GM21737 (cell line): ENCODE measurements around the gene PIWIL1.

Experiments
- ATAC-seq: cut with Tn5 transposase; IDR thresholded peaks from one replicate; pipeline ENCODE4 v1.9.1; 2021; ENCODE audit warnings: mild to moderate bottlenecking, moderate library complexity; ENCODE audit not compliant: unreplicated experiment

Gene PIWIL1

GRCh38 chr12:130337488-130338303 is at the start of gene PIWIL1:
PIWIL1 (plus strand) TSS chr12:130337887; CDS start chr12:130342592, 4,705 bp downstream.
- ATAC-seq = no peak

- no peak for ATAC-seq
Measured at GRCh38 chr12:130288206-130288605, 49.5 kb upstream of the PIWIL1 start.

- no peak for ATAC-seq
Measured at GRCh38 chr12:130288691-130289090, 49.0 kb upstream of the PIWIL1 start.

- no peak for ATAC-seq
Measured at GRCh38 chr12:130290114-130290513, 47.6 kb upstream of the PIWIL1 start.

GRCh38 chr12:130298322-130299021 is 39.2 kb upstream of the PIWIL1 start:
- no peak for ATAC-seq

- no peak for ATAC-seq
Measured at GRCh38 chr12:130299574-130299973, 38.1 kb upstream of the PIWIL1 start.

- no peak for ATAC-seq
Measured at GRCh38 chr12:130300090-130300489, 37.6 kb upstream of the PIWIL1 start.

GRCh38 chr12:130300737-130301535 is 36.8 kb upstream of the PIWIL1 start:
- ATAC-seq = no peak

GRCh38 chr12:130301559-130301958 is 36.1 kb upstream of the PIWIL1 start:
- ATAC-seq = no peak

- no peak for ATAC-seq
Measured at GRCh38 chr12:130303781-130304180, 33.9 kb upstream of the PIWIL1 start.

- no peak for ATAC-seq
Measured at GRCh38 chr12:130307859-130308258, 29.8 kb upstream of the PIWIL1 start.

- ATAC-seq = no peak
Measured at GRCh38 chr12:130308393-130308792, 29.3 kb upstream of the PIWIL1 start.

- ATAC-seq = no peak
Measured at GRCh38 chr12:130316251-130316650, 21.4 kb upstream of the PIWIL1 start.

GRCh38 chr12:130320536-130320935 is 17.2 kb upstream of the PIWIL1 start:
- ATAC-seq = no peak

- no peak for ATAC-seq
Measured at GRCh38 chr12:130322263-130322662, 15.4 kb upstream of the PIWIL1 start.

GRCh38 chr12:130330685-130331084 is 7.0 kb upstream of the PIWIL1 start:
- ATAC-seq = no peak

GRCh38 chr12:130331146-130331545 is 6.5 kb upstream of the PIWIL1 start:
- no peak for ATAC-seq

GRCh38 chr12:130333341-130333740 is 4.3 kb upstream of the PIWIL1 start:
- no peak for ATAC-seq

GRCh38 chr12:130334399-130334798 is 3.3 kb upstream of the PIWIL1 start:
- ATAC-seq = no peak

- no peak for ATAC-seq
Measured at GRCh38 chr12:130334937-130335336, 2.8 kb upstream of the PIWIL1 start.
